Caco-2 (cell line): ENCODE results near the gene APOL4. TPM values are rescaled to one million over a fixed set of nuclear protein-coding genes. Genes with fewer than 3 reads are reported as not detected.

ENCODE experiments used
- BruUV-seq: library from RNA; stranded (reverse); fragments of 400-500 nt; replicated peaks from 2 replicates; lab custom pipeline; 2021; lab: Mats Ljungman, UMichigan
- CTCF ChIA-PET: fragments of 300-600 bp; sonication (Branson Sonifier 250); formaldehyde crosslinking; loops from one replicate; lab custom pipeline; 2022; ENCODE audit warnings: antibody characterized with exemption; lab: Charles Lee
- POLR2A ChIA-PET: fragments of 300-600 bp; sonication (Branson Sonifier 250); formaldehyde crosslinking; loops from one replicate; lab custom pipeline; 2022; ENCODE audit warnings: antibody characterized with exemption; lab: Charles Lee
- DNase-seq, 2 experiments: peaks; one replicate each; pipeline versions ENCODE4 v3.0.0 to v3.0.0-alpha.2; 2020 to 2022
- H3K27me3 ChIP-seq: replicated peaks from 2 replicates; pipeline ENCODE4 v1.6.0; 2011; ENCODE audit warnings: low read length; ENCODE audit not compliant: control insufficient read depth, insufficient read depth
- H3K36me3 ChIP-seq: 2 replicates; pipeline ENCODE4 v1.5.1; 2011; ENCODE audit warnings: low read length; ENCODE audit not compliant: control insufficient read depth, insufficient read depth
- H3K4me1 ChIP-seq: fragments of 250-450 bp; sonication (Bioruptor Pico); 2 replicates; pipeline ENCODE4 v1.5.1; 2020; ENCODE audit warnings: mild to moderate bottlenecking
- H3K4me3 ChIP-seq: 2 replicates; pipeline ENCODE4 v1.5.1; 2011; ENCODE audit warnings: low read depth, mild to moderate bottlenecking, control low read depth, low read length
- H3K9me3 ChIP-seq: fragments of 250-450 bp; sonication (Bioruptor Pico); 2 replicates; pipeline ENCODE4 v1.5.1; 2020; ENCODE audit warnings: mild to moderate bottlenecking, moderate library complexity
- H3K27ac Mint-ChIP-seq: one replicate; pipeline ENCODE4 v1.8.0; 2022; ENCODE audit warnings: mixed read lengths; ENCODE audit not compliant: unreplicated experiment
- H3K27me3 Mint-ChIP-seq: one replicate; pipeline ENCODE4 v1.8.0; 2022; ENCODE audit warnings: mixed read lengths; ENCODE audit not compliant: insufficient read depth, unreplicated experiment
- H3K36me3 Mint-ChIP-seq: one replicate; pipeline ENCODE4 v1.8.0; 2022; ENCODE audit warnings: mild to moderate bottlenecking, mixed read lengths; ENCODE audit not compliant: insufficient read depth, unreplicated experiment
- H3K4me1 Mint-ChIP-seq: one replicate; pipeline ENCODE4 v1.8.0; 2022; ENCODE audit warnings: low read depth, mixed read lengths; ENCODE audit not compliant: unreplicated experiment
- H3K4me3 Mint-ChIP-seq: one replicate; pipeline ENCODE4 v1.8.0; 2022; ENCODE audit warnings: mild to moderate bottlenecking, moderate library complexity, mixed read lengths; ENCODE audit not compliant: unreplicated experiment
- H3K9me3 Mint-ChIP-seq: one replicate; pipeline ENCODE4 v1.8.0; 2022; ENCODE audit warnings: mixed read lengths; ENCODE audit not compliant: unreplicated experiment
- intact Hi-C: fragments of 100-400 bp; cut with micrococcal nuclease; formaldehyde crosslinking; loops from one replicate; pipeline ENCODE4 v1.10.0; 2022; ENCODE audit not compliant: unreplicated experiment
- total RNA-seq: library from RNA; stranded (reverse); gene quantifications from 2 replicates; pipeline ENCODE4 v1.2.3, GENCODE V29; 2022
- TF ChIP-seq, protein P1 (sequence below), 2 experiments: fragments of 200-600 bp in 1 of 2; IDR thresholded peaks; 1 replicate in 1 of 2; 2 replicates in 1 of 2; pipeline versions ENCODE4 v1.5.1 to v1.8.0; 2011 to 2022; ENCODE audit warnings: antibody characterized with exemption in 1 of 2, control low read depth in 1 of 2, inconsistent platforms in 1 of 2, low read depth in 1 of 2, low read length in 1 of 2, mild to moderate bottlenecking in 1 of 2, moderate library complexity in 1 of 2; ENCODE audit not compliant: insufficient read depth in 1 of 2, severe bottlenecking in 1 of 2, unreplicated experiment in 1 of 2

The APOL4 gene
- total RNA-seq, 1 experiment from 2014 or later: not detected

DNA sequence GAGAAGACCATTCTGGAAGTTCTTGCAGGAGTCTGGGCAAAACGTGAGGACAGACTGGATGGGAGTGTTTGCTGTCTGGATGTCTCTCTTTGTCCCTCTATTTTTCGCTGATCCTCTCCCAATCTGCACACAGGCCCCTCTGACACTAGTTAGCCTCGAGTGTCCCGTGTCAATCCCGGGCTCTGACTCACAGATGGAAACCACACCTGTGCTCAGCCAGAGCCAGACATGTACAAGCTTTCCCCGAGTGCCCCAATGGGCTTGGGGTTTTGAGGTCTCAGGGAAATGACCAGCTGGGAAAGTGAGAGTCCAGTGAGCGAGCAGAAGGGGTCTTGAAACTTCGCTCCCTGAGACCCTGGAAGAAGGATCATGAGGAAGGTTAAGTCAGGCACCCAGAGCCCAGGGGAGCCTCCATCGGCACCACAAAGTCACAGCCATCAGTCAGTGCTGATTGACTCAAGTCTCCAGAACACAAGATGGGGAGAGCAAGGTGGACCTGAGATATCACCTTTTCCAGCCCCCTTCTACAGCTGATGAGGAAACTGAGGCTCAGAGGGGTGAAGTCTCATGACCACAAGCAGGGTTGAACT, 23.8 kb upstream of the APOL4 start:
- ChIA-PET CTCF (interaction anchor here (1.5 kb wide), 1 partner anchor 31 kb away, joined by 5 read pairs; no protein-coding TSS in a partner anchor), POLR2A (no interaction called here)
- Mint-ChIP-seq H3K4me1 (peaks cover 19% of the 10 kb centered on the region), H3K36me3 (no peaks in the 10 kb centered on the region), H3K9me3 (no peaks in the 10 kb centered on the region), H3K27ac (no peak overlapping the region), H3K4me3 (no peak overlapping the region), H3K27me3 (peaks cover 3% of the 10 kb centered on the region)
- no peaks in the 10 kb centered on the region for H3K27me3 ChIP-seq
- no peaks in the 10 kb centered on the region for H3K36me3 ChIP-seq
- no peak overlapping the region for H3K4me3 ChIP-seq
- no peaks in the 10 kb centered on the region for H3K4me1 ChIP-seq
- no TSS peak for BruUV-seq
- TF ChIP-seq, protein P1, sequence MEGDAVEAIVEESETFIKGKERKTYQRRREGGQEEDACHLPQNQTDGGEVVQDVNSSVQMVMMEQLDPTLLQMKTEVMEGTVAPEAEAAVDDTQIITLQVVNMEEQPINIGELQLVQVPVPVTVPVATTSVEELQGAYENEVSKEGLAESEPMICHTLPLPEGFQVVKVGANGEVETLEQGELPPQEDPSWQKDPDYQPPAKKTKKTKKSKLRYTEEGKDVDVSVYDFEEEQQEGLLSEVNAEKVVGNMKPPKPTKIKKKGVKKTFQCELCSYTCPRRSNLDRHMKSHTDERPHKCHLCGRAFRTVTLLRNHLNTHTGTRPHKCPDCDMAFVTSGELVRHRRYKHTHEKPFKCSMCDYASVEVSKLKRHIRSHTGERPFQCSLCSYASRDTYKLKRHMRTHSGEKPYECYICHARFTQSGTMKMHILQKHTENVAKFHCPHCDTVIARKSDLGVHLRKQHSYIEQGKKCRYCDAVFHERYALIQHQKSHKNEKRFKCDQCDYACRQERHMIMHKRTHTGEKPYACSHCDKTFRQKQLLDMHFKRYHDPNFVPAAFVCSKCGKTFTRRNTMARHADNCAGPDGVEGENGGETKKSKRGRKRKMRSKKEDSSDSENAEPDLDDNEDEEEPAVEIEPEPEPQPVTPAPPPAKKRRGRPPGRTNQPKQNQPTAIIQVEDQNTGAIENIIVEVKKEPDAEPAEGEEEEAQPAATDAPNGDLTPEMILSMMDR (IDR thresholded peaks at IDR 0.05; ENCODE audit: insufficient read depth in 1 of 2, low read depth in 1 of 2, low read length in 1 of 2, severe bottlenecking in 1 of 2, unreplicated experiment in 1 of 2): no peak
- H3K9me3 ChIP-seq: no peaks in the 10 kb centered on the region
- intact Hi-C loops: loop anchor here (10.0 kb wide), 1 partner anchor 49 kb away; no protein-coding TSS in a partner anchor
- DNase-seq: no peak

DNA sequence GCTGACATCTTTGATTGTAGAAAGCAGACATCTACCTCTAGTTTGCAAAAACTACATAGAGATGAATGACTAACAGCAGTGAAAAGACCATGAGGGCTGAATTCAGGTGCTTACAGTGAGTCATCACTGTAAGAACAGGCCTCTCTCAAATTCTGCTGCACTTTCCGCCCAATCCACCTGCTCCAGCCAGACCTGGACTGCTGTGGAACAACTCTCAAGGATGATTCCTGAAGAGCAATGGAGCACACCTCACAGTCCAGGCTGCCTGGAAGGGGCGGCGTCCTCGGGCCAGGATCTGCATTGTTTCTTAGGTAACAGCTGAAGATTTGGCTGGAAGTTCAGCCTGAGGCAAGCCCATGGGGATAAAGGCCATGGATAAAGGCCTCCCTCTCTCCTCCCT, 22.6 kb upstream of the APOL4 start:
- Mint-ChIP-seq H3K36me3 (no peaks in the 10 kb centered on the region), H3K9me3 (no peaks in the 10 kb centered on the region), H3K27me3 (peaks cover 3% of the 10 kb centered on the region), H3K4me3 (no peak overlapping the region), H3K27ac (no peak overlapping the region), H3K4me1 (peaks cover 24% of the 10 kb centered on the region)
- Histone ChIP-seq H3K9me3 (no peaks in the 10 kb centered on the region), H3K4me1 (no peaks in the 10 kb centered on the region), H3K27me3 (no peaks in the 10 kb centered on the region), H3K36me3 (no peaks in the 10 kb centered on the region), H3K4me3 (no peak overlapping the region)
- no peak for DNase-seq
- TF ChIP-seq, protein P1 (IDR thresholded peaks at IDR 0.05; ENCODE audit: insufficient read depth in 1 of 2, low read depth in 1 of 2, low read length in 1 of 2, severe bottlenecking in 1 of 2, unreplicated experiment in 1 of 2): no peak
- ChIA-PET POLR2A (no interaction called here), CTCF (interaction anchor here (1.5 kb wide), 1 partner anchor 29 kb away, joined by 5 read pairs; no protein-coding TSS in a partner anchor)
- BruUV-seq: no TSS peak
- intact Hi-C loops: loop anchor here (5.0 to 10.0 kb wide), 2 partner anchors 42 to 51 kb away; no protein-coding TSS in a partner anchor

DNA sequence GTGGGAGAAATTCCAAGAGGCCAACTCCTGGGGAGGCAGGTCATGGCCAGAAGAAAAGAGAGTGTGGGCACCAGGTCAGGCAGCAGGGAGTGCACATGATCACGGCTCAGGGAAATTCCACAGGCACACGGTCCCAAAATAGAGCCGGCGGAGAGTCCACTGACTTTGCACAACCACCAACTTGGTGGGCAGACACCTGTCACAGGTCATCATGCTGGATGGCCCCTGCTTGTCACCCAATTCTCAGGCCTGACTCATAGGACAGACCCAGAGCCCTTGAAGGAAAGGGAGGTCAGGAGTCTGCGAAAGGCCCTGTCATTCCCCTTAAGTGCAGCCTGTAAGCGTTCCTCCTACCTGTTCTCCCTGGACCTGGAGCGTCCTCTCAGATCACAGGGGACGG, 21.9 kb upstream of the APOL4 start:
- DNase-seq: no peak
- no peaks in the 10 kb centered on the region for H3K4me1 ChIP-seq
- Mint-ChIP-seq H3K4me1 (peaks cover 24% of the 10 kb centered on the region), H3K27ac (no peak overlapping the region), H3K27me3 (peaks cover 6% of the 10 kb centered on the region), H3K9me3 (no peaks in the 10 kb centered on the region), H3K4me3 (no peak overlapping the region), H3K36me3 (no peaks in the 10 kb centered on the region)
- POLR2A ChIA-PET: no interaction called here
- no peak overlapping the region for H3K4me3 ChIP-seq
- H3K27me3 ChIP-seq: no peaks in the 10 kb centered on the region
- no TSS peak for BruUV-seq
- intact Hi-C loops: loop anchor here (5.0 to 10.0 kb wide), 2 partner anchors 41 to 51 kb away; no protein-coding TSS in a partner anchor
- no peaks in the 10 kb centered on the region for H3K36me3 ChIP-seq
- TF ChIP-seq, protein P1 (IDR thresholded peaks at IDR 0.05; ENCODE audit: insufficient read depth in 1 of 2, low read depth in 1 of 2, low read length in 1 of 2, severe bottlenecking in 1 of 2, unreplicated experiment in 1 of 2): no peak
- H3K9me3 ChIP-seq: no peaks in the 10 kb centered on the region
- CTCF ChIA-PET: no interaction called here
